ENCODE results near the gene IL17A. TPM values are rescaled to one million over a fixed set of nuclear protein-coding genes. Genes with fewer than 3 reads are reported as not detected.

The IL17A gene
- total RNA-seq, 1 experiment from 2014 or later: not detected

- intact Hi-C loops (cut with micrococcal nuclease): no loop called here
- H3K9ac ChIP-seq (ENCODE audit: low read length): no peak overlapping the region
- H3K4me2 ChIP-seq (ENCODE audit: low read length): no peak overlapping the region
- BruUV-seq (replicated peaks): no TSS peak
- no peak overlapping the region for H2AFZ ChIP-seq (ENCODE audit: low read length)
- H3F3A ChIP-seq (ENCODE audit: low read length, unreplicated experiment): no peaks in the 10 kb centered on the region
- ChIA-PET CTCF (no interaction called here), POLR2A (ENCODE audit: unreplicated experiment) (no interaction called here)
- no peaks in the 10 kb centered on the region for H3K9me3 ChIP-seq (ENCODE audit: low read length)
- no peaks in the 10 kb centered on the region for H3K4me1 ChIP-seq (ENCODE audit: insufficient read depth, low read length)
- no peak overlapping the region for H3K27ac ChIP-seq (ENCODE audit: low read length)
- no peak overlapping the region for H3K4me3 ChIP-seq (ENCODE audit: low read length)
- TF ChIP-seq EZH2 (IDR thresholded peaks at IDR 0.05; ENCODE audit: low read length, unreplicated experiment) (no peak), EZH2phosphoT487 (IDR thresholded peaks at IDR 0.05; ENCODE audit: borderline replicate concordance, low read length) (no peak), CTCF (conservative IDR thresholded peaks at IDR 0.05; ENCODE audit: low read depth, low read length) (no peak)
- peaks cover 25% of the 10 kb centered on the region; the same call in 1 of the 2 replicates for H3K27me3 ChIP-seq (ENCODE audit: low read length)
- H3K36me3 ChIP-seq (ENCODE audit: low read depth, low read length): no peaks in the 10 kb centered on the region
- H4K20me1 ChIP-seq (ENCODE audit: low read length): no peaks in the 10 kb centered on the region
- no peak for ATAC-seq
- no peaks in the 10 kb centered on the region for H3K79me2 ChIP-seq (ENCODE audit: low read length)
- no peaks in the 10 kb centered on the region for H3K9me2 ChIP-seq (replicated peaks; ENCODE audit: low read length)
- DNase-seq: no peak
These were observed 46.0 kb upstream of the IL17A start for GRCh38 chr6:52139985-52140680.

DNA sequence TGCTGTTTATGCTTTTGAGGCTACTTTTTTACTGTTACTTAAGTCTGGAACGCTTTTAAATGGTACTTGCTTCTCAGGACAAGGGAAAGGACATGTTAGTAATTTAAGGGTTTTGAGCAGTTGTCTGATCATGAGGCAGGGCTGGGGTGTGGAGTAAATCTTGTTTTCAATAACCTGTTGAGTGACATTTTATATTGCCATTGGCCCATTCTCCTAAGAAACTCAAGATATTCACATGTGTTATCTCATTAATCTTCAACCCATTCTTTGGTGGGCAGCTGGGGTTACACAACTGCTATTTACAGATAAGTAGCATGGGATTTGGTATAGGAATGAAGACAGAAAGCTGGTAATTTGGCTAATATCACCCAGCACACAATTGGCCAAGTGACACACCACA lies 44.6 kb upstream of the IL17A start:
- Histone ChIP-seq H4K20me1 (ENCODE audit: low read length) (no peaks in the 10 kb centered on the region), H2AFZ (ENCODE audit: low read length) (no peak overlapping the region), H3K79me2 (ENCODE audit: low read length) (no peaks in the 10 kb centered on the region), H3K36me3 (ENCODE audit: low read depth, low read length) (no peaks in the 10 kb centered on the region), H3K4me2 (ENCODE audit: low read length) (no peak overlapping the region), H3K9me3 (ENCODE audit: low read length) (no peaks in the 10 kb centered on the region), H3K9me2 (replicated peaks; ENCODE audit: low read length) (no peaks in the 10 kb centered on the region), H3F3A (ENCODE audit: low read length, unreplicated experiment) (no peaks in the 10 kb centered on the region), H3K27ac (ENCODE audit: low read length) (no peak overlapping the region), H3K27me3 (ENCODE audit: low read length) (peaks cover 25% of the 10 kb centered on the region; the same call in 1 of the 2 replicates), H3K4me3 (ENCODE audit: low read length) (no peak overlapping the region), H3K4me1 (ENCODE audit: insufficient read depth, low read length) (no peaks in the 10 kb centered on the region), H3K9ac (ENCODE audit: low read length) (no peak overlapping the region)
- intact Hi-C loops (cut with micrococcal nuclease): no loop called here
- TF ChIP-seq CTCF (conservative IDR thresholded peaks at IDR 0.05; ENCODE audit: low read depth, low read length): no peak
- no peak for TF ChIP-seq EZH2 (IDR thresholded peaks at IDR 0.05; ENCODE audit: low read length, unreplicated experiment)
- TF ChIP-seq EZH2phosphoT487 (IDR thresholded peaks at IDR 0.05; ENCODE audit: borderline replicate concordance, low read length): no peak
- DNase-seq (no peak), ATAC-seq (no peak)
- no TSS peak for BruUV-seq (replicated peaks)
- ChIA-PET POLR2A (ENCODE audit: unreplicated experiment) (no interaction called here), CTCF (no interaction called here)

GRCh38 chr6:52142556-52142955 lies 43.6 kb upstream of the IL17A start:
- H3K36me3 ChIP-seq (ENCODE audit: low read depth, low read length): no peaks in the 10 kb centered on the region
- no peaks in the 10 kb centered on the region for H3K4me1 ChIP-seq (ENCODE audit: insufficient read depth, low read length)
- no peak overlapping the region for H3K9ac ChIP-seq (ENCODE audit: low read length)
- intact Hi-C loops (cut with micrococcal nuclease): no loop called here
- no TSS peak for BruUV-seq (replicated peaks)
- H3K79me2 ChIP-seq (ENCODE audit: low read length): no peaks in the 10 kb centered on the region
- ATAC-seq (no peak), DNase-seq (no peak)
- POLR2A ChIA-PET (ENCODE audit: unreplicated experiment): no interaction called here
- CTCF ChIA-PET: no interaction called here
- H3K4me3 ChIP-seq (ENCODE audit: low read length): no peak overlapping the region
- no peak overlapping the region for H2AFZ ChIP-seq (ENCODE audit: low read length)
- no peak for TF ChIP-seq CTCF (conservative IDR thresholded peaks at IDR 0.05; ENCODE audit: low read depth, low read length)
- TF ChIP-seq EZH2 (IDR thresholded peaks at IDR 0.05; ENCODE audit: low read length, unreplicated experiment): no peak
- TF ChIP-seq EZH2phosphoT487 (IDR thresholded peaks at IDR 0.05; ENCODE audit: borderline replicate concordance, low read length): no peak
- H3K4me2 ChIP-seq (ENCODE audit: low read length): no peak overlapping the region
- H3K9me2 ChIP-seq (replicated peaks; ENCODE audit: low read length): no peaks in the 10 kb centered on the region
- no peak overlapping the region for H3K27ac ChIP-seq (ENCODE audit: low read length)
- H3K9me3 ChIP-seq (ENCODE audit: low read length): no peaks in the 10 kb centered on the region
- H3F3A ChIP-seq (ENCODE audit: low read length, unreplicated experiment): no peaks in the 10 kb centered on the region
- H4K20me1 ChIP-seq (ENCODE audit: low read length): no peaks in the 10 kb centered on the region
- H3K27me3 ChIP-seq (ENCODE audit: low read length): peaks cover 25% of the 10 kb centered on the region; the same call in 1 of the 2 replicates

Measured in PC-3 (cell line).